ENCODE results near the gene TMED8. TPM values are rescaled to one million over a fixed set of nuclear protein-coding genes. Genes with fewer than 3 reads are reported as not detected.
A peak's percentile ranks its signal among the peaks of the same experiment; 100 is the strongest.

The TMED8 gene
- total RNA-seq, 1 experiment from 2014 or later, result 14.2 TPM

DNA sequence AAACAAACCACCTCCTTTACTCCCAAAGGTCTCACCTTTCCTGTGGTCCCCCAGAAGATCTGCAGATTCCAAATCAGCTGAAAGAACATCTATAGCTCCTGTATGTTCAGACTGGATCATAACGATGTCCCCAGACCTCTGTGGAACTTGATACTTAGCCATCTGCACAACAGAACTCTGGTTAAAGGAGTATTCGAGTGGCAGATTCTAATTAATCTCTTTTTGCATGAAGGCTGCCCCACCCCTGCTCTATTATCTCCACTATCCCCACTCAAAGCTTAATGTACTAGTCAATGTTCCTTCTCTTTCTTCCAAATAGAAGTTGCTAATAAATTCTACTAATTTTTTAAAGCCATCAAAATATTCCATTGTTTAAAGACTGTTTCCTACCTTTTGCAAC, 33.2 kb downstream of the TMED8 start:
- no peak for ATAC-seq
- TF ChIP-seq, protein P1, sequence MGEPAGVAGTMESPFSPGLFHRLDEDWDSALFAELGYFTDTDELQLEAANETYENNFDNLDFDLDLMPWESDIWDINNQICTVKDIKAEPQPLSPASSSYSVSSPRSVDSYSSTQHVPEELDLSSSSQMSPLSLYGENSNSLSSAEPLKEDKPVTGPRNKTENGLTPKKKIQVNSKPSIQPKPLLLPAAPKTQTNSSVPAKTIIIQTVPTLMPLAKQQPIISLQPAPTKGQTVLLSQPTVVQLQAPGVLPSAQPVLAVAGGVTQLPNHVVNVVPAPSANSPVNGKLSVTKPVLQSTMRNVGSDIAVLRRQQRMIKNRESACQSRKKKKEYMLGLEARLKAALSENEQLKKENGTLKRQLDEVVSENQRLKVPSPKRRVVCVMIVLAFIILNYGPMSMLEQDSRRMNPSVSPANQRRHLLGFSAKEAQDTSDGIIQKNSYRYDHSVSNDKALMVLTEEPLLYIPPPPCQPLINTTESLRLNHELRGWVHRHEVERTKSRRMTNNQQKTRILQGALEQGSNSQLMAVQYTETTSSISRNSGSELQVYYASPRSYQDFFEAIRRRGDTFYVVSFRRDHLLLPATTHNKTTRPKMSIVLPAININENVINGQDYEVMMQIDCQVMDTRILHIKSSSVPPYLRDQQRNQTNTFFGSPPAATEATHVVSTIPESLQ (CRISPR knock-in tag; IDR thresholded peaks at IDR 0.05), result no peak
- CTCF ChIA-PET, result interaction anchor here (0.5 to 1.3 kb wide), 4 partner anchors 22 to 192 kb away, joined by 3 read pairs; no protein-coding TSS in a partner anchor
- Mint-ChIP-seq H3K4me3 (no peak overlapping the region), H3K36me3 (peaks cover 30% of the 10 kb centered on the region), H3K27me3 (ENCODE audit: low read depth) (no peaks in the 10 kb centered on the region; the same call in 1 of the 2 replicates), H3K27ac (no peak overlapping the region), H3K4me1 (peaks cover 49% of the 10 kb centered on the region), H3K9me3 (peaks cover 6% of the 10 kb centered on the region)
- POLR2A ChIA-PET, result no interaction called here
- DNase-seq (ENCODE audit: low spot score), result no peak

DNA sequence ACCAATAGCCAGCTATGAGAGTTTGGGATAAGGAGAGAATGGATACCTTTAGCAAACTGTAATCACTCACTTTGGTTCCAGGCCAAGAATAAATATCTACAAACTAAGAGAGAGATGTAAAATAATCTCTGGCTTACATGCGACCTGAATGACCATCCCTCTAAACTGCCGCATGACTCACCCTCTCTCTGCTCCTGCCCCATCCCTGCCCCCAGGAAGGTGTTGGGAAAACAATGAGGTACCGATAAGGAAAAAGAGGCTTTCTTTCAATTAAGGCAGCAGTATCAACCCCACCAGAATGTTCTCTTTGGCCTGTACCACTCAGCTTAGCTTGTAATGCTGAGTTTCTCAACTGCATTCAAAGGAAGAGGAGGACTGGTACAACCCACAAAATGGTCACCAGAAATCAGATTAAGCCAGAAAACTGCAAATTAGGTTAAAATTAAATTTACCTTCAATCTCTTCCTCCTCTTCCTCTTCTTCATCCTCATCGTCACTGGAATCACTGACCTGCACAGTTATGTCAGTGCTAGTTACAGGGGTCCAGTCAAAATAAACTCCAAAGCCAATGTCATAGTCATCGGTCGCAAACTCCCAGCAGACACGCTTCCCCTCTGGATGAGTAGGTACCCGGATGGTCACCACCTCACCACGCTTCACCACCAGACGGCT, 34.0 kb downstream of the TMED8 start:
- CTCF ChIA-PET, result interaction anchor here (1.3 kb wide), 1 partner anchor 42 kb away, joined by 3 read pairs; no protein-coding TSS in a partner anchor
- TF ChIP-seq ZNF263 (CRISPR knock-in tag; IDR thresholded peaks at IDR 0.05; ENCODE audit: low read depth) (no peak), EMX1 (CRISPR knock-in tag; IDR thresholded peaks at IDR 0.05) (no peak), MXD4 (CRISPR knock-in tag; IDR thresholded peaks at IDR 0.05; ENCODE audit: borderline replicate concordance) (no peak), TEAD4 (CRISPR knock-in tag; IDR thresholded peaks at IDR 0.05) (no peak), MYBL2 (CRISPR knock-in tag; IDR thresholded peaks at IDR 0.05) (no peak), CREB1 (CRISPR knock-in tag; IDR thresholded peaks at IDR 0.05) (no peak), RELA (CRISPR knock-in tag; IDR thresholded peaks at IDR 0.05; ENCODE audit: borderline replicate concordance) (no peak)
- TF ChIP-seq, protein P2, sequence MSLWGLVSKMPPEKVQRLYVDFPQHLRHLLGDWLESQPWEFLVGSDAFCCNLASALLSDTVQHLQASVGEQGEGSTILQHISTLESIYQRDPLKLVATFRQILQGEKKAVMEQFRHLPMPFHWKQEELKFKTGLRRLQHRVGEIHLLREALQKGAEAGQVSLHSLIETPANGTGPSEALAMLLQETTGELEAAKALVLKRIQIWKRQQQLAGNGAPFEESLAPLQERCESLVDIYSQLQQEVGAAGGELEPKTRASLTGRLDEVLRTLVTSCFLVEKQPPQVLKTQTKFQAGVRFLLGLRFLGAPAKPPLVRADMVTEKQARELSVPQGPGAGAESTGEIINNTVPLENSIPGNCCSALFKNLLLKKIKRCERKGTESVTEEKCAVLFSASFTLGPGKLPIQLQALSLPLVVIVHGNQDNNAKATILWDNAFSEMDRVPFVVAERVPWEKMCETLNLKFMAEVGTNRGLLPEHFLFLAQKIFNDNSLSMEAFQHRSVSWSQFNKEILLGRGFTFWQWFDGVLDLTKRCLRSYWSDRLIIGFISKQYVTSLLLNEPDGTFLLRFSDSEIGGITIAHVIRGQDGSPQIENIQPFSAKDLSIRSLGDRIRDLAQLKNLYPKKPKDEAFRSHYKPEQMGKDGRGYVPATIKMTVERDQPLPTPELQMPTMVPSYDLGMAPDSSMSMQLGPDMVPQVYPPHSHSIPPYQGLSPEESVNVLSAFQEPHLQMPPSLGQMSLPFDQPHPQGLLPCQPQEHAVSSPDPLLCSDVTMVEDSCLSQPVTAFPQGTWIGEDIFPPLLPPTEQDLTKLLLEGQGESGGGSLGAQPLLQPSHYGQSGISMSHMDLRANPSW (CRISPR knock-in tag; conservative IDR thresholded peaks at IDR 0.05; ENCODE audit: low read depth), result no peak
- TF ChIP-seq, protein P3, sequence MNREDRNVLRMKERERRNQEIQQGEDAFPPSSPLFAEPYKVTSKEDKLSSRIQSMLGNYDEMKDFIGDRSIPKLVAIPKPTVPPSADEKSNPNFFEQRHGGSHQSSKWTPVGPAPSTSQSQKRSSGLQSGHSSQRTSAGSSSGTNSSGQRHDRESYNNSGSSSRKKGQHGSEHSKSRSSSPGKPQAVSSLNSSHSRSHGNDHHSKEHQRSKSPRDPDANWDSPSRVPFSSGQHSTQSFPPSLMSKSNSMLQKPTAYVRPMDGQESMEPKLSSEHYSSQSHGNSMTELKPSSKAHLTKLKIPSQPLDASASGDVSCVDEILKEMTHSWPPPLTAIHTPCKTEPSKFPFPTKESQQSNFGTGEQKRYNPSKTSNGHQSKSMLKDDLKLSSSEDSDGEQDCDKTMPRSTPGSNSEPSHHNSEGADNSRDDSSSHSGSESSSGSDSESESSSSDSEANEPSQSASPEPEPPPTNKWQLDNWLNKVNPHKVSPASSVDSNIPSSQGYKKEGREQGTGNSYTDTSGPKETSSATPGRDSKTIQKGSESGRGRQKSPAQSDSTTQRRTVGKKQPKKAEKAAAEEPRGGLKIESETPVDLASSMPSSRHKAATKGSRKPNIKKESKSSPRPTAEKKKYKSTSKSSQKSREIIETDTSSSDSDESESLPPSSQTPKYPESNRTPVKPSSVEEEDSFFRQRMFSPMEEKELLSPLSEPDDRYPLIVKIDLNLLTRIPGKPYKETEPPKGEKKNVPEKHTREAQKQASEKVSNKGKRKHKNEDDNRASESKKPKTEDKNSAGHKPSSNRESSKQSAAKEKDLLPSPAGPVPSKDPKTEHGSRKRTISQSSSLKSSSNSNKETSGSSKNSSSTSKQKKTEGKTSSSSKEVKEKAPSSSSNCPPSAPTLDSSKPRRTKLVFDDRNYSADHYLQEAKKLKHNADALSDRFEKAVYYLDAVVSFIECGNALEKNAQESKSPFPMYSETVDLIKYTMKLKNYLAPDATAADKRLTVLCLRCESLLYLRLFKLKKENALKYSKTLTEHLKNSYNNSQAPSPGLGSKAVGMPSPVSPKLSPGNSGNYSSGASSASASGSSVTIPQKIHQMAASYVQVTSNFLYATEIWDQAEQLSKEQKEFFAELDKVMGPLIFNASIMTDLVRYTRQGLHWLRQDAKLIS (CRISPR knock-in tag; IDR thresholded peaks at IDR 0.05; ENCODE audit: borderline replicate concordance), result no peak
- TF ChIP-seq, protein P4, sequence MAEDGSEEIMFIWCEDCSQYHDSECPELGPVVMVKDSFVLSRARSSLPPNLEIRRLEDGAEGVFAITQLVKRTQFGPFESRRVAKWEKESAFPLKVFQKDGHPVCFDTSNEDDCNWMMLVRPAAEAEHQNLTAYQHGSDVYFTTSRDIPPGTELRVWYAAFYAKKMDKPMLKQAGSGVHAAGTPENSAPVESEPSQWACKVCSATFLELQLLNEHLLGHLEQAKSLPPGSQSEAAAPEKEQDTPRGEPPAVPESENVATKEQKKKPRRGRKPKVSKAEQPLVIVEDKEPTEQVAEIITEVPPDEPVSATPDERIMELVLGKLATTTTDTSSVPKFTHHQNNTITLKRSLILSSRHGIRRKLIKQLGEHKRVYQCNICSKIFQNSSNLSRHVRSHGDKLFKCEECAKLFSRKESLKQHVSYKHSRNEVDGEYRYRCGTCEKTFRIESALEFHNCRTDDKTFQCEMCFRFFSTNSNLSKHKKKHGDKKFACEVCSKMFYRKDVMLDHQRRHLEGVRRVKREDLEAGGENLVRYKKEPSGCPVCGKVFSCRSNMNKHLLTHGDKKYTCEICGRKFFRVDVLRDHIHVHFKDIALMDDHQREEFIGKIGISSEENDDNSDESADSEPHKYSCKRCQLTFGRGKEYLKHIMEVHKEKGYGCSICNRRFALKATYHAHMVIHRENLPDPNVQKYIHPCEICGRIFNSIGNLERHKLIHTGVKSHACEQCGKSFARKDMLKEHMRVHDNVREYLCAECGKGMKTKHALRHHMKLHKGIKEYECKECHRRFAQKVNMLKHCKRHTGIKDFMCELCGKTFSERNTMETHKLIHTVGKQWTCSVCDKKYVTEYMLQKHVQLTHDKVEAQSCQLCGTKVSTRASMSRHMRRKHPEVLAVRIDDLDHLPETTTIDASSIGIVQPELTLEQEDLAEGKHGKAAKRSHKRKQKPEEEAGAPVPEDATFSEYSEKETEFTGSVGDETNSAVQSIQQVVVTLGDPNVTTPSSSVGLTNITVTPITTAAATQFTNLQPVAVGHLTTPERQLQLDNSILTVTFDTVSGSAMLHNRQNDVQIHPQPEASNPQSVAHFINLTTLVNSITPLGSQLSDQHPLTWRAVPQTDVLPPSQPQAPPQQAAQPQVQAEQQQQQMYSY (CRISPR knock-in tag; IDR thresholded peaks at IDR 0.05), result no peak
- TF ChIP-seq, protein P5, sequence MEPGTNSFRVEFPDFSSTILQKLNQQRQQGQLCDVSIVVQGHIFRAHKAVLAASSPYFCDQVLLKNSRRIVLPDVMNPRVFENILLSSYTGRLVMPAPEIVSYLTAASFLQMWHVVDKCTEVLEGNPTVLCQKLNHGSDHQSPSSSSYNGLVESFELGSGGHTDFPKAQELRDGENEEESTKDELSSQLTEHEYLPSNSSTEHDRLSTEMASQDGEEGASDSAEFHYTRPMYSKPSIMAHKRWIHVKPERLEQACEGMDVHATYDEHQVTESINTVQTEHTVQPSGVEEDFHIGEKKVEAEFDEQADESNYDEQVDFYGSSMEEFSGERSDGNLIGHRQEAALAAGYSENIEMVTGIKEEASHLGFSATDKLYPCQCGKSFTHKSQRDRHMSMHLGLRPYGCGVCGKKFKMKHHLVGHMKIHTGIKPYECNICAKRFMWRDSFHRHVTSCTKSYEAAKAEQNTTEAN (CRISPR knock-in tag; IDR thresholded peaks at IDR 0.05), result no peak
- TF ChIP-seq, protein P6, sequence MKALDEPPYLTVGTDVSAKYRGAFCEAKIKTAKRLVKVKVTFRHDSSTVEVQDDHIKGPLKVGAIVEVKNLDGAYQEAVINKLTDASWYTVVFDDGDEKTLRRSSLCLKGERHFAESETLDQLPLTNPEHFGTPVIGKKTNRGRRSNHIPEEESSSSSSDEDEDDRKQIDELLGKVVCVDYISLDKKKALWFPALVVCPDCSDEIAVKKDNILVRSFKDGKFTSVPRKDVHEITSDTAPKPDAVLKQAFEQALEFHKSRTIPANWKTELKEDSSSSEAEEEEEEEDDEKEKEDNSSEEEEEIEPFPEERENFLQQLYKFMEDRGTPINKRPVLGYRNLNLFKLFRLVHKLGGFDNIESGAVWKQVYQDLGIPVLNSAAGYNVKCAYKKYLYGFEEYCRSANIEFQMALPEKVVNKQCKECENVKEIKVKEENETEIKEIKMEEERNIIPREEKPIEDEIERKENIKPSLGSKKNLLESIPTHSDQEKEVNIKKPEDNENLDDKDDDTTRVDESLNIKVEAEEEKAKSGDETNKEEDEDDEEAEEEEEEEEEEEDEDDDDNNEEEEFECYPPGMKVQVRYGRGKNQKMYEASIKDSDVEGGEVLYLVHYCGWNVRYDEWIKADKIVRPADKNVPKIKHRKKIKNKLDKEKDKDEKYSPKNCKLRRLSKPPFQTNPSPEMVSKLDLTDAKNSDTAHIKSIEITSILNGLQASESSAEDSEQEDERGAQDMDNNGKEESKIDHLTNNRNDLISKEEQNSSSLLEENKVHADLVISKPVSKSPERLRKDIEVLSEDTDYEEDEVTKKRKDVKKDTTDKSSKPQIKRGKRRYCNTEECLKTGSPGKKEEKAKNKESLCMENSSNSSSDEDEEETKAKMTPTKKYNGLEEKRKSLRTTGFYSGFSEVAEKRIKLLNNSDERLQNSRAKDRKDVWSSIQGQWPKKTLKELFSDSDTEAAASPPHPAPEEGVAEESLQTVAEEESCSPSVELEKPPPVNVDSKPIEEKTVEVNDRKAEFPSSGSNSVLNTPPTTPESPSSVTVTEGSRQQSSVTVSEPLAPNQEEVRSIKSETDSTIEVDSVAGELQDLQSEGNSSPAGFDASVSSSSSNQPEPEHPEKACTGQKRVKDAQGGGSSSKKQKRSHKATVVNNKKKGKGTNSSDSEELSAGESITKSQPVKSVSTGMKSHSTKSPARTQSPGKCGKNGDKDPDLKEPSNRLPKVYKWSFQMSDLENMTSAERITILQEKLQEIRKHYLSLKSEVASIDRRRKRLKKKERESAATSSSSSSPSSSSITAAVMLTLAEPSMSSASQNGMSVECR (CRISPR knock-in tag; IDR thresholded peaks at IDR 0.05; ENCODE audit: borderline replicate concordance), result no peak

More for the DNA sequence above, 34.0 kb downstream of the TMED8 start:
- Mint-ChIP-seq H3K4me3 (no peak overlapping the region), H3K27me3 (ENCODE audit: low read depth) (no peaks in the 10 kb centered on the region; the same call in 1 of the 2 replicates), H3K4me1 (peaks cover 57% of the 10 kb centered on the region), H3K9me3 (peaks cover 11% of the 10 kb centered on the region), H3K36me3 (peaks cover 30% of the 10 kb centered on the region), H3K27ac (0 out of 2 replicates have a peak overlapping the region, but pooled peaks have one; percentile 7)
- ATAC-seq (no peak), DNase-seq (ENCODE audit: low spot score) (no peak)
- POLR2A ChIA-PET, result no interaction called here

Data from WTC11 (cell line).